H1 (cell line): ENCODE results near the gene SLC46A3. TPM values are rescaled to one million over a fixed set of nuclear protein-coding genes. Genes with fewer than 3 reads are reported as not detected.

ENCODE experiments used
- CTCF ChIA-PET: fragments of 300-600 bp; sonication (Branson Sonifier 250); formaldehyde crosslinking; loops from one replicate; lab custom pipeline; 2021; ENCODE audit not compliant: partially characterized antibody; lab: Charles Lee
- POLR2A ChIA-PET: fragments of 300-600 bp; sonication (Branson Sonifier 250); formaldehyde crosslinking; loops from one replicate; lab custom pipeline; 2021; ENCODE audit warnings: inconsistent platforms; ENCODE audit not compliant: partially characterized antibody; lab: Charles Lee
- DNase-seq, 2 experiments: peaks; one replicate each; pipeline versions ENCODE4 v3.0.0 to v3.0.0-alpha.2; 2010 to 2022; ENCODE audit warnings: low spot score in 2 of 2, low read depth in 1 of 2, mixed read lengths in 1 of 2
- FAIRE-seq: peaks from 2 replicates; lab custom pipeline; 2011; peaks lifted over from hg19 to GRCh38; lab: Jason Lieb, UNC
- H2AFZ ChIP-seq: 2 replicates; pipeline ENCODE4 v1.8.1; 2012; ENCODE audit warnings: low read length, inconsistent platforms
- H2AK5ac ChIP-seq: 2 replicates; pipeline ENCODE4 v1.6.1; 2013; ENCODE audit warnings: low read depth, low read length
- H2BK120ac ChIP-seq: replicated peaks from 2 replicates; pipeline ENCODE3; 2013; ENCODE audit warnings: low read depth, low read length, inconsistent platforms
- H2BK12ac ChIP-seq: 2 replicates; pipeline ENCODE4 v1.6.1; 2013; ENCODE audit warnings: low read depth, low read length
- H2BK15ac ChIP-seq: 2 replicates; pipeline ENCODE4 v1.6.1; 2013; ENCODE audit warnings: low read length
- H2BK20ac ChIP-seq: 2 replicates; pipeline ENCODE4 v1.6.1; 2013; ENCODE audit warnings: low read length
- H2BK5ac ChIP-seq: 2 replicates; pipeline ENCODE4 v1.6.1; 2013; ENCODE audit warnings: low read depth, low read length
- H3K14ac ChIP-seq: 2 replicates; pipeline ENCODE4 v1.6.1; 2013; ENCODE audit warnings: inconsistent platforms; ENCODE audit not compliant: insufficient read length
- H3K18ac ChIP-seq: 2 replicates; pipeline ENCODE4 v1.6.1; 2013; ENCODE audit warnings: low read length; ENCODE audit errors: extremely low read depth
- H3K23ac ChIP-seq: 2 replicates; pipeline ENCODE4 v1.6.1; 2013; ENCODE audit warnings: inconsistent platforms; ENCODE audit not compliant: insufficient read length
- H3K23me2 ChIP-seq: 2 replicates; pipeline ENCODE4 v1.6.1; 2013; ENCODE audit warnings: low read depth, low read length
- H3K27ac ChIP-seq: 2 replicates; pipeline ENCODE4 v1.6.1; 2011; ENCODE audit warnings: low read depth, low read length, inconsistent platforms
- H3K27me3 ChIP-seq, 4 experiments: replicated peaks in 1 of 4; 1 replicate in 1 of 4; 2 replicates in 3 of 4; pipeline versions ENCODE4 v1.6.1 to v1.8.1; 2011 to 2013; ENCODE audit warnings: low read length in 3 of 4, mild to moderate bottlenecking in 3 of 4, inconsistent platforms in 2 of 4, mixed read lengths in 2 of 4, moderate library complexity in 1 of 4; ENCODE audit not compliant: control insufficient read depth in 3 of 4, insufficient read depth in 3 of 4; ENCODE audit errors: extremely low read depth in 1 of 4
- H3K36me3 ChIP-seq, 4 experiments: 2 replicates each; pipeline versions ENCODE4 v1.6.1 to v1.8.1; 2011 to 2013; ENCODE audit warnings: mild to moderate bottlenecking in 4 of 4, low read length in 3 of 4, moderate library complexity in 2 of 4, control low read depth in 1 of 4, inconsistent platforms in 1 of 4; ENCODE audit not compliant: insufficient read depth in 4 of 4, control insufficient read depth in 2 of 4
- H3K4ac ChIP-seq: replicated peaks from 2 replicates; pipeline ENCODE3; 2013; ENCODE audit warnings: low read length, low read depth, mixed read lengths, inconsistent platforms; ENCODE audit not compliant: insufficient read length
- H3K4me1 ChIP-seq, 4 experiments: replicated peaks in 1 of 4; 1 replicate in 1 of 4; 2 replicates in 3 of 4; pipeline versions ENCODE4 v1.6.1 to v1.8.1; 2011 to 2013; ENCODE audit warnings: low read length in 3 of 4, inconsistent platforms in 2 of 4, mixed read lengths in 1 of 4; ENCODE audit not compliant: insufficient read depth in 4 of 4, control insufficient read depth in 3 of 4
- H3K4me2 ChIP-seq, 2 experiments: 2 replicates each; pipeline versions ENCODE4 v1.6.1 to v1.8.1; 2011 to 2013; ENCODE audit warnings: low read depth in 2 of 2, low read length in 2 of 2, control low read depth in 1 of 2, inconsistent platforms in 1 of 2, mild to moderate bottlenecking in 1 of 2; ENCODE audit not compliant: insufficient read depth in 1 of 2
- H3K4me3 ChIP-seq, 4 experiments: fragments of 200-600, 300-600 bp in 1 of 4; sonication (generic), shearing (Covaris generic), sonication (Bioruptor Twin) in 1 of 4; 2 replicates each; pipeline versions ENCODE4 v1.5.1 to v1.8.1; 2011 to 2016; ENCODE audit warnings: low read length in 4 of 4, low read depth in 3 of 4, control low read depth in 2 of 4, inconsistent platforms in 2 of 4, mild to moderate bottlenecking in 2 of 4, mixed read lengths in 1 of 4, moderate library complexity in 1 of 4; ENCODE audit not compliant: insufficient read depth in 2 of 4; ENCODE audit errors: extremely low read depth in 1 of 4
- H3K56ac ChIP-seq: replicated peaks from 2 replicates; pipeline ENCODE3; 2013; ENCODE audit warnings: low read depth, mild to moderate bottlenecking, mixed read lengths, low read length, inconsistent platforms; ENCODE audit not compliant: insufficient read length
- H3K79me1 ChIP-seq: 2 replicates; pipeline ENCODE4 v1.6.1; 2013; ENCODE audit warnings: low read depth, low read length, control low read depth
- H3K79me2 ChIP-seq, 2 experiments: 2 replicates each; pipeline versions ENCODE4 v1.6.1 to v1.8.1; 2012 to 2013; ENCODE audit warnings: low read length in 2 of 2, mild to moderate bottlenecking in 2 of 2, inconsistent platforms in 1 of 2; ENCODE audit not compliant: insufficient read depth in 2 of 2, control insufficient read depth in 1 of 2
- H3K9ac ChIP-seq, 4 experiments: replicated peaks in 1 of 4; 1 replicate in 1 of 4; 2 replicates in 3 of 4; pipeline versions ENCODE4 v1.6.1 to v1.8.1; 2011 to 2013; ENCODE audit warnings: low read depth in 3 of 4, low read length in 3 of 4, control low read depth in 2 of 4, mild to moderate bottlenecking in 2 of 4, moderate library complexity in 2 of 4, inconsistent platforms in 1 of 4; ENCODE audit errors: extremely low read depth in 1 of 4
- H3K9me3 ChIP-seq, 2 experiments: 2 replicates each; pipeline versions ENCODE4 v1.6.1 to v1.8.1; 2012 to 2013; ENCODE audit warnings: mild to moderate bottlenecking in 2 of 2, moderate library complexity in 2 of 2, control low read depth in 1 of 2, inconsistent platforms in 1 of 2, low read depth in 1 of 2, low read length in 1 of 2, mixed read lengths in 1 of 2; ENCODE audit not compliant: insufficient read depth in 2 of 2
- H4K20me1 ChIP-seq, 2 experiments: replicated peaks in 1 of 2; 2 replicates each; pipeline versions ENCODE3 to v1.8.1; 2011 to 2013; ENCODE audit warnings: inconsistent platforms in 2 of 2, low read length in 2 of 2, mild to moderate bottlenecking in 1 of 2; ENCODE audit not compliant: insufficient read depth in 2 of 2, control insufficient read depth in 1 of 2
- H4K5ac ChIP-seq: 2 replicates; pipeline ENCODE4 v1.6.1; 2013; ENCODE audit warnings: low read length, low read depth, mixed read lengths, inconsistent platforms; ENCODE audit not compliant: insufficient read length
- H4K8ac ChIP-seq: 2 replicates; pipeline ENCODE4 v1.8.0; 2013; ENCODE audit warnings: mild to moderate bottlenecking, moderate library complexity, low read length, inconsistent platforms; ENCODE audit not compliant: insufficient read depth; ENCODE audit errors: extremely low read depth
- H4K91ac ChIP-seq: replicated peaks from 2 replicates; pipeline ENCODE3; 2013; ENCODE audit warnings: low read length, mixed read lengths, inconsistent platforms; ENCODE audit not compliant: insufficient read length
- CBX5 ChIP-seq: fragments of 300-800, 300-1000 bp; sonication (generic); IDR thresholded peaks from 2 replicates; pipeline ENCODE4 v1.7.1; 2016; ENCODE audit warnings: antibody characterized with exemption, low read length, low read depth
- WGBS, 2 experiments: shearing (Covaris generic) in 1 of 2; methylation state at CpG; one replicate each; pipeline versions ENCODE4 v1.1.6 to v1.1.7; 2013 to 2015; ENCODE audit warnings: low lambda C conversion rate in 2 of 2, mixed read lengths in 2 of 2, inconsistent platforms in 1 of 2, low coverage in 1 of 2, missing lambda C conversion rate in 1 of 2; ENCODE audit not compliant: insufficient replicate concordance in 2 of 2, insufficient coverage in 1 of 2, insufficient read length in 1 of 2; ENCODE audit errors: extremely low coverage in 1 of 2, missing lambda C conversion rate in 1 of 2; 5-methylcytosine and 5-hydroxymethylcytosine counted together
- polyA plus RNA-seq, 7 experiments: library from polyadenylated mRNA; depleted of rRNA in 3 of 7; stranded (reverse) in 5 of 7; unstranded in 2 of 7; fragments of >200 nt in 5 of 7; fragments of 200-250 nt in 2 of 7; gene quantifications; 1 replicate in 5 of 7; 2 replicates in 1 of 7; 4 replicates in 1 of 7; pipeline versions ENCODE4 v1.2.1 to v1.2.3, GENCODE V29; 2011 to 2013; ENCODE audit warnings: missing spikeins in 2 of 7, mixed read lengths in 2 of 7
- total RNA-seq: library from RNA; stranded (reverse); fragmentation: NEBNext Ultra II Directional; extraction: Animal tissue kit (Norgen Biotek cat#: 25700); gene quantifications from 2 replicates; pipeline ENCODE4 v1.2.1, GENCODE V29; 2021

The SLC46A3 gene
- total and polyA plus RNA-seq, 2 of the 8 experiments (the other 6 are each of a cell fraction or from before 2014, with no cell fraction given) = 0.39 to 0.67 TPM

DNA sequence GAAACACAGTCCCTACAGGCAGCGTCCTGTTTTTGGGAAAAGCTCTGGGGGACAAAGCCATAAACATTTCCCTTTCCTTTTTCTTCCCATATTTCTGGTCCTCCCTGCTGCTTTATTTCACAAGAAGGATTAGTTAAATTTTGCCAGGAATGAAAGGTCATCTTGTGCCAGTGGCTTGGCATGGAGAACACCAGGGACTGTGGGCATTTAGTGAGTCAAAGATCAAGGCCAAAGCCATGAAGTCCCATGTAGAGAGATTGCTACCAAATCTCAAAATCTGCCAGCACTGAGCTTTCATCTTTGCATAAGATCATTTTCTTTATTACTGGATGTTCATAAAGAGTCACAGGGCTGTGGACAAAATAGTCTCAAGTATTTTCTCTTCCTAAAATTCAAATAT is 29.1 kb upstream of the SLC46A3 start:
- WGBS, 2 experiments = 100% methylated on average over 1 of the region's 1 CpG; no CpG with 5 or more reads in 1 of the 2 experiments
- no peak overlapping the region for H3K4me3 ChIP-seq
- no peak overlapping the region for H4K8ac ChIP-seq
- H3K79me2 ChIP-seq = no peaks in the 10 kb centered on the region
- no peak for TF ChIP-seq CBX5
- no peaks in the 10 kb centered on the region for H4K20me1 ChIP-seq
- peaks cover 2 to 16% (median 10%) of the 10 kb centered on the region in 4 experiments; a peak in 4 of 7 replicates for H3K4me1 ChIP-seq
- H3K23ac ChIP-seq = no peak overlapping the region
- H4K91ac ChIP-seq = no peak overlapping the region
- DNase-seq (no peak), FAIRE-seq (no peak)
- H2BK12ac ChIP-seq = no peak overlapping the region
- no peaks in the 10 kb centered on the region for H3K23me2 ChIP-seq
- ChIA-PET CTCF (no interaction called here), POLR2A (no interaction called here)
- no peak overlapping the region for H3K4me2 ChIP-seq
- no peak overlapping the region for H3K27ac ChIP-seq
- no peak overlapping the region for H3K9ac ChIP-seq
- H2BK15ac ChIP-seq = no peak overlapping the region
- H3K9me3 ChIP-seq = no peaks in the 10 kb centered on the region
- H2BK20ac ChIP-seq = no peak overlapping the region
- no peaks in the 10 kb centered on the region for H3K27me3 ChIP-seq
- no peak overlapping the region for H3K14ac ChIP-seq
- no peak overlapping the region for H2AFZ ChIP-seq
- no peaks in the 10 kb centered on the region for H3K79me1 ChIP-seq
- H3K4ac ChIP-seq = no peak overlapping the region
- no peak overlapping the region for H4K5ac ChIP-seq
- H3K36me3 ChIP-seq = no peaks in the 10 kb centered on the region
- H3K56ac ChIP-seq = no peak overlapping the region
- no peak overlapping the region for H2BK120ac ChIP-seq
- no peak overlapping the region for H2BK5ac ChIP-seq
- H3K18ac ChIP-seq = no peak overlapping the region
- H2AK5ac ChIP-seq = no peak overlapping the region
